Large intestine (tissue), 3 donors: ENCODE measurements around the gene CRTC1. TPM values are rescaled to one million over a fixed set of nuclear protein-coding genes. Genes with fewer than 3 reads are reported as not detected.

ENCODE experiments used
- DNase-seq, 2 donors: peaks; one replicate each; pipeline versions ENCODE4 v3.0.0 to v3.0.0-alpha.2; 2013
- H3K27ac ChIP-seq: one replicate; pipeline ENCODE4 v1.5.1; 2013; ENCODE audit warnings: low read length
- H3K27me3 ChIP-seq: 2 replicates; pipeline ENCODE4 v1.6.1; 2013; ENCODE audit warnings: low read length; ENCODE audit not compliant: control insufficient read depth, insufficient read depth
- H3K36me3 ChIP-seq: 2 replicates; pipeline ENCODE4 v1.6.1; 2013; ENCODE audit warnings: low read length; ENCODE audit not compliant: control insufficient read depth, insufficient read depth
- H3K4me1 ChIP-seq: one replicate; pipeline ENCODE4 v1.6.1; 2013; ENCODE audit warnings: low read length; ENCODE audit not compliant: control insufficient read depth, insufficient read depth
- H3K4me3 ChIP-seq: one replicate; pipeline ENCODE4 v1.5.1; 2013; ENCODE audit warnings: low read length
- H3K9me3 ChIP-seq: one replicate; pipeline ENCODE4 v1.6.1; 2013; ENCODE audit warnings: mild to moderate bottlenecking, low read depth, low read length, moderate library complexity; ENCODE audit not compliant: control insufficient read depth
- WGBS: methylation state at CpG from one replicate; pipeline ENCODE4 v1.1.5; 2013; ENCODE audit warnings: low lambda C conversion rate; ENCODE audit not compliant: insufficient coverage; 5-methylcytosine and 5-hydroxymethylcytosine counted together
- polyA plus RNA-seq: library from polyadenylated mRNA; unstranded; fragments of 120-200 nt; gene quantifications from one replicate; pipeline ENCODE4 v1.2.1, GENCODE V29; 2013

Gene CRTC1
- polyA plus RNA-seq, 1 donor = 21.5 TPM

- Histone ChIP-seq H3K27me3 (no peaks in the 10 kb centered on the region), H3K9me3 (no peaks in the 10 kb centered on the region), H3K27ac (no peak overlapping the region), H3K4me1 (no peaks in the 10 kb centered on the region), H3K36me3 (peaks cover 7% of the 10 kb centered on the region), H3K4me3 (no peak overlapping the region)
- no peak for DNase-seq
- WGBS = no CpG with 5 or more reads among the region's 18 CpGs
Observed at GRCh38 chr19:18713550-18714117, 30.2 kb downstream of the CRTC1 start.

- H3K27me3 ChIP-seq = no peaks in the 10 kb centered on the region
- H3K4me3 ChIP-seq = no peak overlapping the region
- peaks cover 7% of the 10 kb centered on the region for H3K36me3 ChIP-seq
- no peak for DNase-seq
- H3K9me3 ChIP-seq = peaks cover 3% of the 10 kb centered on the region
- WGBS = no CpG with 5 or more reads among the region's 5 CpGs
- H3K4me1 ChIP-seq = no peaks in the 10 kb centered on the region
- no peak overlapping the region for H3K27ac ChIP-seq
Observed at GRCh38 chr19:18715416-18715815, 31.9 kb downstream of the CRTC1 start.

GRCh38 chr19:18716857-18717256 lies 33.4 kb downstream of the CRTC1 start:
- Histone ChIP-seq H3K36me3 (peaks cover 7% of the 10 kb centered on the region), H3K4me1 (no peaks in the 10 kb centered on the region), H3K4me3 (no peak overlapping the region), H3K27me3 (no peaks in the 10 kb centered on the region), H3K9me3 (peaks cover 3% of the 10 kb centered on the region), H3K27ac (no peak overlapping the region)
- no peak for DNase-seq
- no CpG with 5 or more reads among the region's 6 CpGs for WGBS

- DNase-seq = no peak
- peaks cover 10% of the 10 kb centered on the region for H3K36me3 ChIP-seq
- peaks cover 3% of the 10 kb centered on the region for H3K9me3 ChIP-seq
- WGBS = no CpG with 5 or more reads among the region's 10 CpGs
- no peaks in the 10 kb centered on the region for H3K27me3 ChIP-seq
- H3K4me3 ChIP-seq = no peak overlapping the region
- H3K27ac ChIP-seq = no peak overlapping the region
- H3K4me1 ChIP-seq = no peaks in the 10 kb centered on the region
Observed at GRCh38 chr19:18717601-18718000, 34.1 kb downstream of the CRTC1 start.

GRCh38 chr19:18718015-18718526 lies 34.6 kb downstream of the CRTC1 start:
- H3K27ac ChIP-seq = no peak overlapping the region
- DNase-seq = no peak
- no CpG with 5 or more reads among the region's 5 CpGs for WGBS
- peaks cover 3% of the 10 kb centered on the region for H3K9me3 ChIP-seq
- no peaks in the 10 kb centered on the region for H3K27me3 ChIP-seq
- peaks cover 9% of the 10 kb centered on the region for H3K36me3 ChIP-seq
- H3K4me1 ChIP-seq = no peaks in the 10 kb centered on the region
- H3K4me3 ChIP-seq = no peak overlapping the region

GRCh38 chr19:18718846-18719458 lies 35.5 kb downstream of the CRTC1 start:
- Histone ChIP-seq H3K9me3 (peaks cover 3% of the 10 kb centered on the region), H3K27ac (no peak overlapping the region), H3K36me3 (peaks cover 5% of the 10 kb centered on the region), H3K4me3 (no peak overlapping the region), H3K4me1 (no peaks in the 10 kb centered on the region), H3K27me3 (no peaks in the 10 kb centered on the region)
- DNase-seq = no peak
- WGBS = no CpG with 5 or more reads among the region's 16 CpGs

GRCh38 chr19:18719541-18719940 lies 36.1 kb downstream of the CRTC1 start:
- DNase-seq = no peak
- H3K9me3 ChIP-seq = peaks cover 3% of the 10 kb centered on the region
- no peaks in the 10 kb centered on the region for H3K4me1 ChIP-seq
- H3K36me3 ChIP-seq = peaks cover 4% of the 10 kb centered on the region
- no peak overlapping the region for H3K27ac ChIP-seq
- WGBS = no CpG with 5 or more reads among the region's 25 CpGs
- H3K4me3 ChIP-seq = no peak overlapping the region
- H3K27me3 ChIP-seq = no peaks in the 10 kb centered on the region

GRCh38 chr19:18723871-18724377 lies 40.4 kb downstream of the CRTC1 start:
- Histone ChIP-seq H3K27me3 (no peaks in the 10 kb centered on the region), H3K27ac (no peak overlapping the region), H3K36me3 (peaks cover 4% of the 10 kb centered on the region), H3K4me1 (no peaks in the 10 kb centered on the region), H3K4me3 (no peak overlapping the region), H3K9me3 (peaks cover 3% of the 10 kb centered on the region)
- WGBS = no CpG with 5 or more reads among the region's 21 CpGs
- DNase-seq = no peak

GRCh38 chr19:18725841-18726770 lies 42.6 kb downstream of the CRTC1 start:
- peaks cover 8% of the 10 kb centered on the region for H3K4me1 ChIP-seq
- no peaks in the 10 kb centered on the region for H3K27me3 ChIP-seq
- H3K27ac ChIP-seq = no peak overlapping the region
- no peak for DNase-seq
- H3K9me3 ChIP-seq = no peaks in the 10 kb centered on the region
- no CpG with 5 or more reads among the region's 30 CpGs for WGBS
- H3K36me3 ChIP-seq = peaks cover 4% of the 10 kb centered on the region
- no peak overlapping the region for H3K4me3 ChIP-seq

GRCh38 chr19:18726846-18727245 lies 43.4 kb downstream of the CRTC1 start:
- peaks cover 15% of the 10 kb centered on the region for H3K4me1 ChIP-seq
- no peak for DNase-seq
- no peak overlapping the region for H3K4me3 ChIP-seq
- no CpG with 5 or more reads among the region's 6 CpGs for WGBS
- H3K27ac ChIP-seq = no peak overlapping the region
- no peaks in the 10 kb centered on the region for H3K27me3 ChIP-seq
- H3K9me3 ChIP-seq = no peaks in the 10 kb centered on the region
- peaks cover 4% of the 10 kb centered on the region for H3K36me3 ChIP-seq
